GM12878 (cell line): Measurements from ENCODE around the gene ZNF547. TPM values are rescaled to one million over a fixed set of nuclear protein-coding genes. Genes with fewer than 3 reads are reported as not detected.

Experiments
- ATAC-seq: fragments of 200-7000 bp; cut with Tn5 transposase; 3 replicates; pipeline ENCODE4 v1.9.1; 2020; ENCODE audit warnings: mild to moderate bottlenecking, moderate library complexity
- BruUV-seq: library from RNA; stranded (reverse); fragments of 400-500 nt; replicated peaks from 2 replicates; lab custom pipeline; 2021; lab: Mats Ljungman, UMichigan
- CTCF ChIA-PET: fragments of 300-600 bp; sonication (Branson Sonifier 250); formaldehyde crosslinking; extraction: SDS; loops from one replicate; lab custom pipeline; 2021; ENCODE audit warnings: inconsistent platforms; lab: Yijun Ruan, JAX
- POLR2A ChIA-PET: fragments of 350-600 bp; formaldehyde crosslinking; extraction: SDS; loops from one replicate; lab custom pipeline; 2021; ENCODE audit warnings: inconsistent platforms; lab: Charles Lee
- RAD21 ChIA-PET: fragments of 300-600 bp; sonication (Branson Sonifier 250); formaldehyde crosslinking; loops from one replicate; lab custom pipeline; 2023; ENCODE audit warnings: antibody characterized with exemption; ENCODE audit not compliant: unreplicated experiment; lab: Charles Lee
- SMC1A ChIA-PET: fragments of 300-600 bp; sonication (Branson Sonifier 250); formaldehyde crosslinking; loops from one replicate; lab custom pipeline; 2023; ENCODE audit not compliant: unreplicated experiment, uncharacterized antibody; lab: Charles Lee
- DNase-seq: peaks from one replicate; pipeline ENCODE4 v3.0.0-alpha.2; 2011; ENCODE audit warnings: low read depth, low spot score
- FAIRE-seq: peaks from 3 replicates; lab custom pipeline; 2011; peaks lifted over from hg19 to GRCh38; lab: Jason Lieb, UNC
- H2AFZ ChIP-seq: 2 replicates; pipeline ENCODE4 v1.6.0; 2011; ENCODE audit warnings: low read depth, low read length, control low read depth; ENCODE audit not compliant: control insufficient read depth
- H3K27ac ChIP-seq: 2 replicates; pipeline ENCODE4 v1.5.1; 2011; ENCODE audit warnings: control low read depth; ENCODE audit not compliant: control insufficient read depth, insufficient read depth
- H3K27me3 ChIP-seq, 2 experiments: replicated peaks in 1 of 2; 2 replicates each; pipeline versions ENCODE4 v1.6.0 to v1.6.1; 2011; ENCODE audit warnings: low read length in 1 of 2; ENCODE audit not compliant: control insufficient read depth in 2 of 2, insufficient read depth in 2 of 2
- H3K36me3 ChIP-seq, 2 experiments: 2 replicates each; pipeline ENCODE4 v1.5.1; 2011; ENCODE audit warnings: low read length in 1 of 2; ENCODE audit not compliant: control insufficient read depth in 2 of 2, insufficient read depth in 2 of 2
- H3K4me1 ChIP-seq: 2 replicates; pipeline ENCODE4 v1.6.1; 2011; ENCODE audit warnings: mild to moderate bottlenecking, low read length, moderate library complexity, mixed read lengths; ENCODE audit not compliant: control insufficient read depth, insufficient read depth
- H3K4me2 ChIP-seq: 2 replicates; pipeline ENCODE4 v1.6.0; 2011; ENCODE audit warnings: control low read depth; ENCODE audit not compliant: control insufficient read depth, insufficient read depth
- H3K4me3 ChIP-seq: fragments of 200-600 bp; sonication (generic); 2 replicates; pipeline ENCODE4 v1.5.1; 2016
- H3K79me2 ChIP-seq: 2 replicates; pipeline ENCODE4 v1.6.0; 2011; ENCODE audit warnings: low read length; ENCODE audit not compliant: control insufficient read depth, insufficient read depth
- H3K9ac ChIP-seq: 2 replicates; pipeline ENCODE4 v1.8.0; 2011; ENCODE audit warnings: low read length, control low read depth, mixed read lengths; ENCODE audit not compliant: control insufficient read depth, insufficient read depth
- H3K9me3 ChIP-seq: replicated peaks from 3 replicates; pipeline ENCODE4 v1.5.1; 2011; ENCODE audit warnings: mild to moderate bottlenecking, low read length; ENCODE audit not compliant: control insufficient read depth, insufficient read depth
- H4K20me1 ChIP-seq: 2 replicates; pipeline ENCODE4 v1.6.0; 2011; ENCODE audit not compliant: control insufficient read depth, insufficient read depth
- DPF2 ChIP-seq: fragments of 450-650 bp; IDR thresholded peaks from 2 replicates; pipeline ENCODE4 v1.6.1; 2017; ENCODE audit warnings: mild to moderate bottlenecking
- EED ChIP-seq: sonication (generic); IDR thresholded peaks from 2 replicates; pipeline ENCODE4 v1.6.1; 2016; ENCODE audit warnings: antibody characterized with exemption, low read depth
- GATAD2B ChIP-seq: fragments of 450-650 bp; conservative IDR thresholded peaks from 2 replicates; pipeline ENCODE4 v1.6.1; 2017; ENCODE audit warnings: low read depth, mild to moderate bottlenecking, moderate library complexity
- IKZF1 ChIP-seq: fragments of 450-650 bp; conservative IDR thresholded peaks from 2 replicates; pipeline ENCODE4 v1.6.1; 2017; ENCODE audit warnings: antibody characterized with exemption, mild to moderate bottlenecking
- IKZF2 ChIP-seq, 2 experiments: fragments of 450-650 bp; IDR thresholded peaks; 2 replicates each; pipeline ENCODE4 v1.6.1; 2017; ENCODE audit warnings: mild to moderate bottlenecking in 2 of 2, moderate library complexity in 2 of 2
- IRF5 ChIP-seq: fragments of 450-650 bp; IDR thresholded peaks from 2 replicates; pipeline ENCODE4 v1.6.1; 2017; ENCODE audit warnings: borderline replicate concordance
- KDM1A ChIP-seq: fragments of 200-600 bp; sonication (generic); IDR thresholded peaks from 2 replicates; pipeline ENCODE4 v1.6.1; 2016; ENCODE audit warnings: borderline replicate concordance
- MEF2A ChIP-seq: IDR thresholded peaks from 2 replicates; pipeline ENCODE4 v1.6.1; 2011; ENCODE audit warnings: low read depth, mild to moderate bottlenecking, low read length, moderate library complexity; ENCODE audit not compliant: insufficient read depth
- NFIC ChIP-seq: IDR thresholded peaks from 2 replicates; pipeline ENCODE4 v1.6.1; 2012; ENCODE audit warnings: low read depth, mild to moderate bottlenecking, inconsistent platforms, low read length, moderate library complexity
- POU2F2 ChIP-seq: IDR thresholded peaks from 3 replicates; pipeline ENCODE4 v1.6.1; 2011; ENCODE audit warnings: low read depth, mild to moderate bottlenecking, low read length, borderline replicate concordance
- RCOR1 ChIP-seq: conservative IDR thresholded peaks from 2 replicates; pipeline ENCODE4 v1.6.1; 2012; ENCODE audit warnings: low read depth, low read length, improper control_type of control experiment
- SMAD1 ChIP-seq: fragments of 450-650 bp; IDR thresholded peaks from 2 replicates; pipeline ENCODE4 v1.6.1; 2018; ENCODE audit warnings: mild to moderate bottlenecking, low read depth; ENCODE audit not compliant: partially characterized antibody
- SMARCA5 ChIP-seq: fragments of 450-650 bp; IDR thresholded peaks from 2 replicates; pipeline ENCODE4 v1.6.1; 2017; ENCODE audit warnings: mild to moderate bottlenecking
- WRNIP1 ChIP-seq: IDR thresholded peaks from 2 replicates; pipeline ENCODE4 v1.6.1; 2011; ENCODE audit warnings: low read depth, low read length, improper control_type of control experiment, borderline replicate concordance
- YY1 ChIP-seq: IDR thresholded peaks from 2 replicates; pipeline ENCODE4 v1.6.1; 2011; ENCODE audit warnings: low read depth, mild to moderate bottlenecking, low read length
- WGBS: methylation state at CpG from one replicate; pipeline ENCODE4 v1.1.6; 2016; ENCODE audit warnings: low lambda C conversion rate; ENCODE audit not compliant: insufficient replicate concordance, insufficient coverage; ENCODE audit errors: missing lambda C conversion rate; 5-methylcytosine and 5-hydroxymethylcytosine counted together
- in situ Hi-C: fragments of 300-500 bp; cut with MboI; formaldehyde crosslinking; loops from 9 replicates; pipeline ENCODE4 v1.14.3; 2018; ENCODE audit warnings: mixed read lengths
- intact Hi-C: fragments of 100-400 bp; cut with micrococcal nuclease; formaldehyde crosslinking; loops from one replicate; pipeline ENCODE4 v1.14.2; 2022; ENCODE audit not compliant: unreplicated experiment
- polyA plus RNA-seq, 11 experiments: library from polyadenylated mRNA; depleted of rRNA in 4 of 11; unstranded in 6 of 11; stranded (reverse) in 5 of 11; fragments of >200 nt; fragmentation: Nextera tagmentation in 4 of 11; fragmentation: Illumina TruSeq in 1 of 11; extraction: Ambion mirVana in 4 of 11; extraction: Trizol in 1 of 11; gene quantifications; 1 replicate in 1 of 11; 2 replicates in 10 of 11; pipeline versions ENCODE4 v1.2.1 to v1.2.3, GENCODE V29; 2011 to 2016; ENCODE audit warnings: inconsistent platforms in 2 of 11, missing spikeins in 2 of 11, low read depth in 1 of 11
- total RNA-seq, 4 experiments: library from RNA; depleted of rRNA in 3 of 4; stranded (reverse); fragments of >200 nt in 3 of 4; fragmentation: Illumina TruSeq in 1 of 4; extraction: Trizol in 1 of 4; gene quantifications; 2 replicates each; pipeline versions ENCODE4 v1.2.1 to v1.2.3, GENCODE V29; 2013 to 2021
- TF ChIP-seq, protein P1 (sequence below): fragments of 450-650 bp; IDR thresholded peaks from 2 replicates; pipeline ENCODE4 v1.6.1; 2017; ENCODE audit warnings: mild to moderate bottlenecking, low read depth, inconsistent platforms; ENCODE audit not compliant: poor library complexity, severe bottlenecking

The ZNF547 gene
- total and polyA plus RNA-seq, 10 of the 15 experiments (the other 5 are each of a cell fraction or from before 2014, with no cell fraction given): 2.3 to 6.0 (median 3.3) TPM

DNA sequence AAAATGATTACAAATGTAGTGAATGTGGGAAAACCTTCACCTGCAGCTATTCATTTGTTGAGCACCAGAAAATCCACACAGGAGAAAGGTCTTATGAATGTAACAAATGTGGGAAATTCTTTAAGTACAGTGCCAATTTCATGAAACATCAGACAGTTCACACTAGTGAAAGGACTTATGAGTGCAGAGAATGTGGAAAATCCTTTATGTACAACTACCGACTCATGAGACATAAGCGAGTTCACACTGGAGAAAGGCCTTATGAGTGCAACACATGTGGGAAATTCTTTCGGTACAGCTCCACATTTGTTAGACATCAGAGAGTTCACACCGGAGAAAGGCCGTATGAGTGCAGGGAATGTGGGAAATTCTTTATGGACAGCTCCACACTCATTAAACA lies 35.5 kb downstream of the ZNF547 start (continued):
- TF ChIP-seq YY1: no peak
- TF ChIP-seq EED: no peak
- TF ChIP-seq DPF2: no peak
- no peak for TF ChIP-seq NFIC
- TF ChIP-seq WRNIP1: no peak
- TF ChIP-seq, protein P1, sequence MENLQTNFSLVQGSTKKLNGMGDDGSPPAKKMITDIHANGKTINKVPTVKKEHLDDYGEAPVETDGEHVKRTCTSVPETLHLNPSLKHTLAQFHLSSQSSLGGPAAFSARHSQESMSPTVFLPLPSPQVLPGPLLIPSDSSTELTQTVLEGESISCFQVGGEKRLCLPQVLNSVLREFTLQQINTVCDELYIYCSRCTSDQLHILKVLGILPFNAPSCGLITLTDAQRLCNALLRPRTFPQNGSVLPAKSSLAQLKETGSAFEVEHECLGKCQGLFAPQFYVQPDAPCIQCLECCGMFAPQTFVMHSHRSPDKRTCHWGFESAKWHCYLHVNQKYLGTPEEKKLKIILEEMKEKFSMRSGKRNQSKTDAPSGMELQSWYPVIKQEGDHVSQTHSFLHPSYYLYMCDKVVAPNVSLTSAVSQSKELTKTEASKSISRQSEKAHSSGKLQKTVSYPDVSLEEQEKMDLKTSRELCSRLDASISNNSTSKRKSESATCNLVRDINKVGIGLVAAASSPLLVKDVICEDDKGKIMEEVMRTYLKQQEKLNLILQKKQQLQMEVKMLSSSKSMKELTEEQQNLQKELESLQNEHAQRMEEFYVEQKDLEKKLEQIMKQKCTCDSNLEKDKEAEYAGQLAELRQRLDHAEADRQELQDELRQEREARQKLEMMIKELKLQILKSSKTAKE: no peak
- no peak for TF ChIP-seq GATAD2B
- TF ChIP-seq SMARCA5: no peak
- no peak for TF ChIP-seq SMAD1

DNA sequence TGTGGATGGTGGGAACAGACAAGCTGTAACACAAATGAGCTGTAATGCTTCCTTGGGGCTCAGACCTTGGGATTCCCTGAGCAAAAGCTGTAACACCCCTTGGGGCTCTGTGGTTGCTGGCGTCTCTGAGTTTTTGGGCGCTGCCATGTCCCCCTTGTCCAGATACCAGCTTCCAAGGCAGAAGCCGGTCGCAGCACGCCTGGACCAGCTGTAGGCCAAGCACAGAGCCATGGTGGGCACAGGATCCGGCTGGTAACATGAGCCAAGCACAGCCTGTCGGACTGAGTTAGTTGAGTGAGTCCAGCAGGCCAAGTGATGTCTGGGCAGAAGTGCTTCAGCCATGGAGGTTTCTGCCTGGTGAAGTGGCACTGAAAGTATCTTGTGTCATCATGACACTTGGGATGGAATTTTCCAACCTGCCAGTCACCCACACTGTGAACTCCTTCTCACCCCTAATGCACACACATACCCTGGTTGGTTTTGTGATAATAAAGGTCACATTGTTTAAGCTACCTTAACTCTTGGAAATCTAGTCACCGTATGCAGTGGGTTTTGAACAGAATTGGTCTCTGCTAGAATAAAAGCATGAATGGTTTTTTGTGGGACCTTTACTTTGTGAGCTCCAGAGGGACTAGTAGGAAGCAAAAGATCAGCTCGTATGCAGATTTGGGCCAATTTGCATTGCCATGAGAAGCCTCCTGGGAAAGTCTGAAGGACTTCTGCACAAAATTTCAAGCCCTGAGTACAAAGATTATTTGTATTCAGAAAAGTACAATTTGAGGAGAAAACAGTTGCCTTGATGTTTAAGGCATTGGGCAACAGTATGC lies 40.6 kb downstream of the ZNF547 start:
- ATAC-seq (no peak), DNase-seq (no peak), FAIRE-seq (no peak)
- Histone ChIP-seq H3K9ac (no peak overlapping the region), H3K4me2 (no peak overlapping the region), H3K27ac (no peak overlapping the region), H2AFZ (no peak overlapping the region), H3K79me2 (no peaks in the 10 kb centered on the region), H3K4me1 (no peaks in the 10 kb centered on the region), H3K36me3 (peaks cover 1 to 3% of the 10 kb centered on the region in 2 experiments; a peak in 3 of 4 replicates), H3K27me3 (no peaks in the 10 kb centered on the region), H3K4me3 (no peak overlapping the region), H3K9me3 (no peaks in the 10 kb centered on the region; the same call in 1 of the 3 replicates), H4K20me1 (no peaks in the 10 kb centered on the region)
- no peak for TF ChIP-seq MEF2A
- TF ChIP-seq POU2F2: no peak
- TF ChIP-seq KDM1A: no peak
- no peak for TF ChIP-seq IRF5
- no peak for TF ChIP-seq IKZF1
- TF ChIP-seq RCOR1: no peak
- no peak for TF ChIP-seq IKZF2 (IDR thresholded peaks at IDR 0.05)
- TF ChIP-seq, protein P1: no peak
- ChIA-PET SMC1A (interaction anchor here (0.7 to 0.9 kb wide), 2 partner anchors 14 to 428 kb away, joined by 3 read pairs; no protein-coding TSS in a partner anchor), CTCF (interaction anchor here (0.7 to 3.1 kb wide), 4 partner anchors 10 to 23 kb away, joined by 3 to 8 read pairs (median 4); no protein-coding TSS in a partner anchor), POLR2A (interaction anchor here (0.5 to 0.6 kb wide), 2 partner anchors 28 to 323 kb away, joined by 6 to 7 read pairs; partner anchors contain the start of gene ZNF671), RAD21 (no interaction called here)
- BruUV-seq: no TSS peak
- WGBS: 93% methylated on average over 9 of the region's 9 CpGs
- intact Hi-C loops (loop anchor here (10.0 kb wide), 1 partner anchor 481 kb away; the partner anchor contains the start of gene ZNF814), in situ Hi-C loops (no loop called here)
